Hypothalamus (tissue), 51 donors: ENCODE data around the gene ZBTB47.

Experiments
- DNase-seq, 51 donors: peaks; one replicate each; lab custom pipeline; 2025; lab: John Stamatoyannopoulos, UW

ZBTB47 gene

GRCh38 chr3:42652251-42652610 is 1.3 kb upstream of the ZBTB47 start:
- peak in 1 of 51 donors; percentile 59 for DNase-seq

- peak in 16 of 51 donors; percentile 33 to 74 (median 56) for DNase-seq
These were observed 740 bp upstream of the ZBTB47 start for GRCh38 chr3:42652611-42653302.

- peak in 3 of 51 donors; percentile 40 to 73 (median 46) for DNase-seq
These were observed 266 bp upstream of the ZBTB47 start for GRCh38 chr3:42653303-42653559.

GRCh38 chr3:42654331-42655201 is 1.1 kb downstream of the ZBTB47 start:
- DNase-seq = peak in 39 of 51 donors; percentile 42 to 85 (median 64)

GRCh38 chr3:42655331-42655888 is 1.9 kb downstream of the ZBTB47 start:
- peak in 13 of 51 donors; percentile 31 to 67 (median 50) for DNase-seq

GRCh38 chr3:42655980-42656679 is 2.6 kb downstream of the ZBTB47 start:
- DNase-seq = peak in 2 of 51 donors; percentile 25 to 51

GRCh38 chr3:42656680-42657610 is 3.4 kb downstream of the ZBTB47 start:
- no peak for DNase-seq

GRCh38 chr3:42657675-42658074 is 4.2 kb downstream of the ZBTB47 start:
- DNase-seq = no peak

GRCh38 chr3:42658091-42658770 is 4.7 kb downstream of the ZBTB47 start:
- DNase-seq = peak in 9 of 51 donors; percentile 31 to 65 (median 43)

- DNase-seq = no peak
These were observed 5.4 kb downstream of the ZBTB47 start for GRCh38 chr3:42658771-42659390.

GRCh38 chr3:42659451-42660130 is 6.1 kb downstream of the ZBTB47 start:
- DNase-seq = no peak

GRCh38 chr3:42660131-42660715 is 6.7 kb downstream of the ZBTB47 start:
- DNase-seq = no peak

- no peak for DNase-seq
These were observed 7.4 kb downstream of the ZBTB47 start for GRCh38 chr3:42660898-42661297.

GRCh38 chr3:42661593-42662022 is 8.1 kb downstream of the ZBTB47 start:
- DNase-seq = no peak

- DNase-seq = no peak
These were observed 8.7 kb downstream of the ZBTB47 start for GRCh38 chr3:42662037-42662812.

GRCh38 chr3:42662813-42663535 is 9.5 kb downstream of the ZBTB47 start:
- no peak for DNase-seq
